Nephron (organoid): Measurements from ENCODE around the gene CHSY1.
A peak's percentile ranks its signal among the peaks of the same experiment; 100 is the strongest.

Experiments
- H3K27ac Mint-ChIP-seq, 3 experiments: 2 replicates each; pipeline ENCODE4 v1.8.0; 2020; ENCODE audit warnings: mixed read lengths in 3 of 3, mild to moderate bottlenecking in 2 of 3, moderate library complexity in 1 of 3
- H3K27me3 Mint-ChIP-seq: 2 replicates; pipeline ENCODE4 v1.8.0; 2021; ENCODE audit warnings: low read depth, mild to moderate bottlenecking, moderate library complexity, mixed read lengths
- H3K36me3 Mint-ChIP-seq: 2 replicates; pipeline ENCODE4 v1.8.0; 2020; ENCODE audit warnings: low read depth, mixed read lengths
- H3K4me1 Mint-ChIP-seq: 2 replicates; pipeline ENCODE4 v1.8.0; 2020; ENCODE audit warnings: mixed read lengths
- H3K4me3 Mint-ChIP-seq, 3 experiments: 2 replicates each; pipeline ENCODE4 v1.8.0; 2020; ENCODE audit warnings: mild to moderate bottlenecking in 3 of 3, mixed read lengths in 3 of 3, moderate library complexity in 2 of 3
- H3K9me3 Mint-ChIP-seq: 2 replicates; pipeline ENCODE4 v1.8.0; 2020; ENCODE audit warnings: mixed read lengths
- CTCF ChIP-seq, 3 experiments: fragments of 200-600 bp; sonication (generic); IDR thresholded peaks; one replicate each; pipeline ENCODE4 v1.5.0; 2021; ENCODE audit warnings: antibody characterized with exemption in 3 of 3; ENCODE audit not compliant: unreplicated experiment in 3 of 3

The CHSY1 gene

GRCh38 chr15:101176625-101177024 lies 75.2 kb downstream of the CHSY1 start:
- Mint-ChIP-seq H3K4me1 (peaks cover 65% of the 10 kb centered on the region), H3K27ac (no peak overlapping the region), H3K4me3 (no peak overlapping the region)

DNA sequence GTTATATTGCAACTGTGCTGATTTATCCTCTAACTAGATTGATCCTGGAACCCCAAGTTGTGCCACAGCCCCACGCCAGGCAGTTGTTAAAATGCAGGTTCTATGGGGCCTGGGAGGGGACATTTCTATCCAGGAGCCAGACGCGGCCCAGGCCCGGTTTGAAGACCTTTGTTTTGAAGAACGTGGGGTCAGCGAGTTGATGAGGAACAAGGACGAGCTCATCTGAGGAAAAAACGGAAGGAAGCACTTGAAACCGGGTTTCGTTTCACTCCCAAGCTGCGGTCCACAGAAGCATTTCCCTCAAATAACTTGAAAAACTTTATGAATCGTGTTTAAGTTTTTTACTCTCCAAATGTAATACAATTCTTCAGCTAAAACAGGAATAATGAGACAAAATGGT lies 76.4 kb downstream of the CHSY1 start:
- no peak for TF ChIP-seq CTCF (IDR thresholded peaks at IDR 0.05; ENCODE audit: unreplicated experiment in 3 of 3)
- Mint-ChIP-seq H3K36me3 (peaks cover 72% of the 10 kb centered on the region), H3K4me1 (peaks cover 59% of the 10 kb centered on the region), H3K27me3 (peaks cover 7% of the 10 kb centered on the region), H3K4me3 (no peak overlapping the region), H3K27ac (peak overlapping the region in 2 of 3 experiments; percentile 33 to 64), H3K9me3 (peaks cover 4% of the 10 kb centered on the region)

More at GRCh38 chr15:101176625-101177024, 75.2 kb downstream of the CHSY1 start:
- Mint-ChIP-seq H3K36me3 (peaks cover 84% of the 10 kb centered on the region), H3K9me3 (peaks cover 4% of the 10 kb centered on the region), H3K27me3 (no peaks in the 10 kb centered on the region)
- TF ChIP-seq CTCF (IDR thresholded peaks at IDR 0.05; ENCODE audit: unreplicated experiment in 3 of 3) = no peak

GRCh38 chr15:101174152-101174920 lies 77.5 kb downstream of the CHSY1 start:
- Mint-ChIP-seq H3K4me1 (peaks cover 60% of the 10 kb centered on the region), H3K27ac (peak overlapping the region in 2 of 3 experiments; percentile 34 to 80), H3K4me3 (no peak overlapping the region), H3K9me3 (peaks cover 4% of the 10 kb centered on the region), H3K27me3 (peaks cover 8% of the 10 kb centered on the region), H3K36me3 (peaks cover 65% of the 10 kb centered on the region)
- TF ChIP-seq CTCF (IDR thresholded peaks at IDR 0.05; ENCODE audit: unreplicated experiment in 3 of 3) = no peak

- Mint-ChIP-seq H3K4me1 (peaks cover 58% of the 10 kb centered on the region), H3K36me3 (peaks cover 57% of the 10 kb centered on the region), H3K27me3 (peaks cover 8% of the 10 kb centered on the region), H3K27ac (peak overlapping the region; percentile 34 to 80 (median 44)), H3K9me3 (peaks cover 4% of the 10 kb centered on the region), H3K4me3 (no peak overlapping the region)
- no peak for TF ChIP-seq CTCF (IDR thresholded peaks at IDR 0.05; ENCODE audit: unreplicated experiment in 3 of 3)
Measured at GRCh38 chr15:101173233-101174119, 78.4 kb downstream of the CHSY1 start.

DNA sequence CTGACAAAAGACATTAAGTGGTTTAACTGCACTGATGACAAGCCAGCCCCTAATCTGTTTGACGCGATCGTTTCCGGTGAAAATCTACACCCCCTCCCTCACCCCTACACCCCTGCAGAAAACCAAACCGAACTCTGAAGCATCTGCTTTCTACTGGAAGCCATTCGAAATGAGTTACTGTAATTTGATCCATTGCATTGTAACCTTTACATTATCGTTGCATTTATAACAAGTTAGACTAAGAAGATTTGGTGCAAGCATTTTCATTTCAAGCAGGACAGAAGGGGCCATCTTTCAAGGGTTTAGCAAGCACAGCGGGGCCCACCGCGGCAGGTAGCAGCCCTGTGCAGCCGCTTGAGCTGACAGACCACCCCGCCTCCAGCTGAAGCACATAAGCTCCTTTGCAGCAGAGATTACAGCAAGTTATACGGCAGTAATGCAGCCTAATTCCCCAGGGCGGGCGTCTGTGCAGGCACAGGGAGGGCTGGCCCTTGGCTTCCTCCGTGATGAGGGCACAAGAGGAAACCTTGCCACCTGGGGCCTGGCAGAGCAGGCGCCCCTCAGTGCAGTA lies 79.3 kb downstream of the CHSY1 start:
- peaks cover 48% of the 10 kb centered on the region for H3K36me3 Mint-ChIP-seq
- peaks cover 8% of the 10 kb centered on the region for H3K27me3 Mint-ChIP-seq
- H3K4me1 Mint-ChIP-seq = peaks cover 50% of the 10 kb centered on the region
- H3K4me3 Mint-ChIP-seq = peak overlapping the region in 2 of 3 experiments; percentile 16
- peaks cover 3% of the 10 kb centered on the region for H3K9me3 Mint-ChIP-seq
- peak overlapping the region; percentile 63 to 92 (median 80) for H3K27ac Mint-ChIP-seq
- TF ChIP-seq CTCF (IDR thresholded peaks at IDR 0.05; ENCODE audit: unreplicated experiment in 3 of 3) = no peak
